H1 (cell line): ENCODE data around the gene SENP3. TPM values are rescaled to one million over a fixed set of nuclear protein-coding genes. Genes with fewer than 3 reads are reported as not detected.

Experiments used
- CTCF ChIA-PET: fragments of 300-600 bp; sonication (Branson Sonifier 250); formaldehyde crosslinking; loops from one replicate; lab custom pipeline; 2021; ENCODE audit not compliant: partially characterized antibody; lab: Charles Lee
- POLR2A ChIA-PET: fragments of 300-600 bp; sonication (Branson Sonifier 250); formaldehyde crosslinking; loops from one replicate; lab custom pipeline; 2021; ENCODE audit warnings: inconsistent platforms; ENCODE audit not compliant: partially characterized antibody; lab: Charles Lee
- DNase-seq, 2 experiments: peaks; one replicate each; pipeline versions ENCODE4 v3.0.0 to v3.0.0-alpha.2; 2010 to 2022; ENCODE audit warnings: low spot score in 2 of 2, low read depth in 1 of 2, mixed read lengths in 1 of 2
- FAIRE-seq: peaks from 2 replicates; lab custom pipeline; 2011; peaks lifted over from hg19 to GRCh38; lab: Jason Lieb, UNC
- H2AFZ ChIP-seq: 2 replicates; pipeline ENCODE4 v1.8.1; 2012; ENCODE audit warnings: low read length, inconsistent platforms
- H2AK5ac ChIP-seq: 2 replicates; pipeline ENCODE4 v1.6.1; 2013; ENCODE audit warnings: low read depth, low read length
- H2BK120ac ChIP-seq: replicated peaks from 2 replicates; pipeline ENCODE3; 2013; ENCODE audit warnings: low read depth, low read length, inconsistent platforms
- H2BK12ac ChIP-seq: 2 replicates; pipeline ENCODE4 v1.6.1; 2013; ENCODE audit warnings: low read depth, low read length
- H2BK15ac ChIP-seq: 2 replicates; pipeline ENCODE4 v1.6.1; 2013; ENCODE audit warnings: low read length
- H2BK20ac ChIP-seq: 2 replicates; pipeline ENCODE4 v1.6.1; 2013; ENCODE audit warnings: low read length
- H2BK5ac ChIP-seq: 2 replicates; pipeline ENCODE4 v1.6.1; 2013; ENCODE audit warnings: low read depth, low read length
- H3K14ac ChIP-seq: 2 replicates; pipeline ENCODE4 v1.6.1; 2013; ENCODE audit warnings: inconsistent platforms; ENCODE audit not compliant: insufficient read length
- H3K18ac ChIP-seq: 2 replicates; pipeline ENCODE4 v1.6.1; 2013; ENCODE audit warnings: low read length; ENCODE audit errors: extremely low read depth
- H3K23ac ChIP-seq: 2 replicates; pipeline ENCODE4 v1.6.1; 2013; ENCODE audit warnings: inconsistent platforms; ENCODE audit not compliant: insufficient read length
- H3K23me2 ChIP-seq: 2 replicates; pipeline ENCODE4 v1.6.1; 2013; ENCODE audit warnings: low read depth, low read length
- H3K27ac ChIP-seq: 2 replicates; pipeline ENCODE4 v1.6.1; 2011; ENCODE audit warnings: low read depth, low read length, inconsistent platforms
- H3K27me3 ChIP-seq, 4 experiments: replicated peaks in 1 of 4; 1 replicate in 1 of 4; 2 replicates in 3 of 4; pipeline versions ENCODE4 v1.6.1 to v1.8.1; 2011 to 2013; ENCODE audit warnings: low read length in 3 of 4, mild to moderate bottlenecking in 3 of 4, inconsistent platforms in 2 of 4, mixed read lengths in 2 of 4, moderate library complexity in 1 of 4; ENCODE audit not compliant: control insufficient read depth in 3 of 4, insufficient read depth in 3 of 4; ENCODE audit errors: extremely low read depth in 1 of 4
- H3K36me3 ChIP-seq, 4 experiments: 2 replicates each; pipeline versions ENCODE4 v1.6.1 to v1.8.1; 2011 to 2013; ENCODE audit warnings: mild to moderate bottlenecking in 4 of 4, low read length in 3 of 4, moderate library complexity in 2 of 4, control low read depth in 1 of 4, inconsistent platforms in 1 of 4; ENCODE audit not compliant: insufficient read depth in 4 of 4, control insufficient read depth in 2 of 4
- H3K4ac ChIP-seq: replicated peaks from 2 replicates; pipeline ENCODE3; 2013; ENCODE audit warnings: low read length, low read depth, mixed read lengths, inconsistent platforms; ENCODE audit not compliant: insufficient read length
- H3K4me1 ChIP-seq, 4 experiments: replicated peaks in 1 of 4; 1 replicate in 1 of 4; 2 replicates in 3 of 4; pipeline versions ENCODE4 v1.6.1 to v1.8.1; 2011 to 2013; ENCODE audit warnings: low read length in 3 of 4, inconsistent platforms in 2 of 4, mixed read lengths in 1 of 4; ENCODE audit not compliant: insufficient read depth in 4 of 4, control insufficient read depth in 3 of 4
- H3K4me2 ChIP-seq, 2 experiments: 2 replicates each; pipeline versions ENCODE4 v1.6.1 to v1.8.1; 2011 to 2013; ENCODE audit warnings: low read depth in 2 of 2, low read length in 2 of 2, control low read depth in 1 of 2, inconsistent platforms in 1 of 2, mild to moderate bottlenecking in 1 of 2; ENCODE audit not compliant: insufficient read depth in 1 of 2
- H3K4me3 ChIP-seq, 4 experiments: fragments of 200-600, 300-600 bp in 1 of 4; sonication (generic), shearing (Covaris generic), sonication (Bioruptor Twin) in 1 of 4; 2 replicates each; pipeline versions ENCODE4 v1.5.1 to v1.8.1; 2011 to 2016; ENCODE audit warnings: low read length in 4 of 4, low read depth in 3 of 4, control low read depth in 2 of 4, inconsistent platforms in 2 of 4, mild to moderate bottlenecking in 2 of 4, mixed read lengths in 1 of 4, moderate library complexity in 1 of 4; ENCODE audit not compliant: insufficient read depth in 2 of 4; ENCODE audit errors: extremely low read depth in 1 of 4
- H3K56ac ChIP-seq: replicated peaks from 2 replicates; pipeline ENCODE3; 2013; ENCODE audit warnings: low read depth, mild to moderate bottlenecking, mixed read lengths, low read length, inconsistent platforms; ENCODE audit not compliant: insufficient read length
- H3K79me1 ChIP-seq: 2 replicates; pipeline ENCODE4 v1.6.1; 2013; ENCODE audit warnings: low read depth, low read length, control low read depth
- H3K79me2 ChIP-seq, 2 experiments: 2 replicates each; pipeline versions ENCODE4 v1.6.1 to v1.8.1; 2012 to 2013; ENCODE audit warnings: low read length in 2 of 2, mild to moderate bottlenecking in 2 of 2, inconsistent platforms in 1 of 2; ENCODE audit not compliant: insufficient read depth in 2 of 2, control insufficient read depth in 1 of 2
- H3K9ac ChIP-seq, 4 experiments: replicated peaks in 1 of 4; 1 replicate in 1 of 4; 2 replicates in 3 of 4; pipeline versions ENCODE4 v1.6.1 to v1.8.1; 2011 to 2013; ENCODE audit warnings: low read depth in 3 of 4, low read length in 3 of 4, control low read depth in 2 of 4, mild to moderate bottlenecking in 2 of 4, moderate library complexity in 2 of 4, inconsistent platforms in 1 of 4; ENCODE audit errors: extremely low read depth in 1 of 4
- H3K9me3 ChIP-seq, 2 experiments: 2 replicates each; pipeline versions ENCODE4 v1.6.1 to v1.8.1; 2012 to 2013; ENCODE audit warnings: mild to moderate bottlenecking in 2 of 2, moderate library complexity in 2 of 2, control low read depth in 1 of 2, inconsistent platforms in 1 of 2, low read depth in 1 of 2, low read length in 1 of 2, mixed read lengths in 1 of 2; ENCODE audit not compliant: insufficient read depth in 2 of 2
- H4K20me1 ChIP-seq, 2 experiments: replicated peaks in 1 of 2; 2 replicates each; pipeline versions ENCODE3 to v1.8.1; 2011 to 2013; ENCODE audit warnings: inconsistent platforms in 2 of 2, low read length in 2 of 2, mild to moderate bottlenecking in 1 of 2; ENCODE audit not compliant: insufficient read depth in 2 of 2, control insufficient read depth in 1 of 2
- H4K5ac ChIP-seq: 2 replicates; pipeline ENCODE4 v1.6.1; 2013; ENCODE audit warnings: low read length, low read depth, mixed read lengths, inconsistent platforms; ENCODE audit not compliant: insufficient read length
- H4K8ac ChIP-seq: 2 replicates; pipeline ENCODE4 v1.8.0; 2013; ENCODE audit warnings: mild to moderate bottlenecking, moderate library complexity, low read length, inconsistent platforms; ENCODE audit not compliant: insufficient read depth; ENCODE audit errors: extremely low read depth
- H4K91ac ChIP-seq: replicated peaks from 2 replicates; pipeline ENCODE3; 2013; ENCODE audit warnings: low read length, mixed read lengths, inconsistent platforms; ENCODE audit not compliant: insufficient read length
- EGR1 ChIP-seq: IDR thresholded peaks from 2 replicates; pipeline ENCODE4 v1.6.1; 2011; ENCODE audit warnings: low read depth, low read length, borderline replicate concordance
- GTF2F1 ChIP-seq: IDR thresholded peaks from 2 replicates; pipeline ENCODE4 v1.6.1; 2012; ENCODE audit warnings: low read depth, low read length, improper control_type of control experiment, borderline replicate concordance
- POLR2AphosphoS5 ChIP-seq: IDR thresholded peaks from 2 replicates; pipeline ENCODE4 v1.6.1; 2011; ENCODE audit warnings: low read depth, low read length
- RFX5 ChIP-seq: IDR thresholded peaks from 2 replicates; pipeline ENCODE4 v1.6.1; 2011; ENCODE audit warnings: low read depth, low read length, improper control_type of control experiment, borderline replicate concordance
- TAF7 ChIP-seq: optimal IDR thresholded peaks from 2 replicates; pipeline ENCODE3; 2011; ENCODE audit warnings: low read depth, mild to moderate bottlenecking, inconsistent platforms, low read length, moderate library complexity, borderline replicate concordance
- TEAD4 ChIP-seq: IDR thresholded peaks from 2 replicates; pipeline ENCODE4 v1.6.1; 2012; ENCODE audit warnings: low read depth, low read length, inconsistent platforms, mixed read lengths
- YY1 ChIP-seq: IDR thresholded peaks from 2 replicates; pipeline ENCODE4 v1.6.1; 2011; ENCODE audit warnings: low read depth, mild to moderate bottlenecking, low read length
- WGBS, 2 experiments: shearing (Covaris generic) in 1 of 2; methylation state at CpG; one replicate each; pipeline versions ENCODE4 v1.1.6 to v1.1.7; 2013 to 2015; ENCODE audit warnings: low lambda C conversion rate in 2 of 2, mixed read lengths in 2 of 2, inconsistent platforms in 1 of 2, low coverage in 1 of 2, missing lambda C conversion rate in 1 of 2; ENCODE audit not compliant: insufficient replicate concordance in 2 of 2, insufficient coverage in 1 of 2, insufficient read length in 1 of 2; ENCODE audit errors: extremely low coverage in 1 of 2, missing lambda C conversion rate in 1 of 2; 5-methylcytosine and 5-hydroxymethylcytosine counted together
- polyA plus RNA-seq, 7 experiments: library from polyadenylated mRNA; depleted of rRNA in 3 of 7; stranded (reverse) in 5 of 7; unstranded in 2 of 7; fragments of >200 nt in 5 of 7; fragments of 200-250 nt in 2 of 7; gene quantifications; 1 replicate in 5 of 7; 2 replicates in 1 of 7; 4 replicates in 1 of 7; pipeline versions ENCODE4 v1.2.1 to v1.2.3, GENCODE V29; 2011 to 2013; ENCODE audit warnings: missing spikeins in 2 of 7, mixed read lengths in 2 of 7
- total RNA-seq: library from RNA; stranded (reverse); fragmentation: NEBNext Ultra II Directional; extraction: Animal tissue kit (Norgen Biotek cat#: 25700); gene quantifications from 2 replicates; pipeline ENCODE4 v1.2.1, GENCODE V29; 2021
- TF ChIP-seq, protein P1 (sequence below): IDR thresholded peaks from 2 replicates; pipeline ENCODE4 v1.6.1; 2012; ENCODE audit warnings: inconsistent platforms
- TF ChIP-seq, protein P2 (sequence below): IDR thresholded peaks from 2 replicates; pipeline ENCODE4 v1.6.1; 2011; ENCODE audit warnings: low read length, improper control_type of control experiment

SENP3 gene
- total and polyA plus RNA-seq, 2 of the 8 experiments (the other 6 are each of a cell fraction or from before 2014, with no cell fraction given) = 86.2 to 129 TPM

DNA sequence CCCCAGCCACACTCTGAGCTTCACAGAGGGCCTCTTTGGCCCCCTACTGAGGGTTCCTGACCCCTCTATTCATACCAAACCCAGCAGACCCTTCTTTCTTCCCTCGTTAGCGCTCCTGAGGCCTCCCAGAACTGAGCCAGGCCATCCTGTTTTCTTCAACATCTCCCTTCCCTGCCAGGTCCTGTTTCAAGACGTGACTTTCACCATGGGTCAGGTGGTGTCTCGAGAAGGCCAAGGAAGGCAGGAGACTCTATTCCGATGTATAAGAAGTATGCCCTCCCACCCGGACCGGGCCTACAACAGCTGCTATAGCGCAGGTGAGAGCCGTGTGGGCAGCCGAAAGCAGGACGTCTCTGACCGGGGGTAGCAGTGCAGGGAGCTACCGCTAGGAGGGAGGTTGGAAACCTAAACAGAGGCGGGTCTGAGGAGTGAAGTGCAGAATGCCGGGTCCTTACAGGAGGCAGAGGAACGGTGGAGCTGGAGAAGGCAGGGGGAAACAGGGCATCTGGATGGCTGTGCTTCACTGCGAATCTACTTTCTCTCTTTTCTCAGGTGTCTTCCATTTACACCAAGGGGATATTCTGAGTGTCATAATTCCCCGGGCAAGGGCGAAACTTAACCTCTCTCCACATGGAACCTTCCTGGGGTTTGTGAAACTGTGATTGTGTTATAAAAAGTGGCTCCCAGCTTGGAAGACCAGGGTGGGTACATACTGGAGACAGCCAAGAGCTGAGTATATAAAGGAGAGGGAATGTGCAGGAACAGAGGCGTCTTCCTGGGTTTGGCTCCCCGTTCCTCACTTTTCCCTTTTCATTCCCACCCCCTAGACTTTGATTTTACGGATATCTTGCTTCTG is 1.3 kb upstream of the SENP3 start:
- peak overlapping the region; percentile 49 to 96 for H3K4me2 ChIP-seq
- H4K91ac ChIP-seq = peak overlapping the region; percentile 27
- no peaks in the 10 kb centered on the region for H3K9me3 ChIP-seq
- peaks cover 6% of the 10 kb centered on the region; the same call in 1 of the 2 replicates for H3K23me2 ChIP-seq
- no peak overlapping the region for H3K14ac ChIP-seq
- H2BK120ac ChIP-seq = no peak overlapping the region
- no peak overlapping the region for H3K27ac ChIP-seq
- H3K23ac ChIP-seq = no peak overlapping the region
- peaks cover 0 to 1% of the 10 kb centered on the region in 2 experiments for H4K20me1 ChIP-seq
- no peak overlapping the region for H4K8ac ChIP-seq
- no peaks in the 10 kb centered on the region for H3K27me3 ChIP-seq
- H3K79me2 ChIP-seq = peaks cover 4 to 26% of the 10 kb centered on the region in 2 experiments; a peak in 3 of 4 replicates
- H2BK5ac ChIP-seq = no peak overlapping the region
- CTCF ChIA-PET = interaction anchor here (0.6 to 12.7 kb wide), 84 partner anchors 8 to 514 kb away, joined by 3 to 251 read pairs (median 5); partner anchors contain the start of genes ACAP1, CHRNB1, KCTD11 and MPDU1
- H2AFZ ChIP-seq = no peak overlapping the region
- H3K4me1 ChIP-seq = peaks cover 11 to 42% (median 25%) of the 10 kb centered on the region in 4 experiments
- peak overlapping the region; percentile 21; the same call in 1 of the 2 replicates for H3K18ac ChIP-seq
- 34% methylated on average over 22 of the region's 22 CpGs; no CpG with 5 or more reads in 1 of the 2 experiments for WGBS, 2 experiments
- no peak overlapping the region for H3K4ac ChIP-seq
- no peak overlapping the region; the same call in 1 of the 2 replicates for H2AK5ac ChIP-seq
- no peak overlapping the region for H2BK12ac ChIP-seq
- peaks cover 17 to 21% (median 18%) of the 10 kb centered on the region in 4 experiments for H3K36me3 ChIP-seq
- no peak overlapping the region for H2BK20ac ChIP-seq
- H3K56ac ChIP-seq = no peak overlapping the region
- H4K5ac ChIP-seq = peak overlapping the region; percentile 22
- DNase-seq (peak in 1 of 2 experiments; percentile 90), FAIRE-seq (peak; percentile 80)
- POLR2A ChIA-PET = interaction anchor here (0.7 to 37.5 kb wide), 24 partner anchors 8 to 301 kb away, joined by 3 to 1144 read pairs (median 5); partner anchors contain the start of genes CD68, CLDN7, GPS2 and MPDU1
- no peak overlapping the region; a peak in 2 of 7 replicates for H3K9ac ChIP-seq
- H2BK15ac ChIP-seq = no peak overlapping the region
- peak overlapping the region in 3 of 4 experiments; percentile 69 to 96 (median 85); a peak in 4 of 8 replicates for H3K4me3 ChIP-seq
- peaks cover 9% of the 10 kb centered on the region for H3K79me1 ChIP-seq
- TF ChIP-seq, protein P1, sequence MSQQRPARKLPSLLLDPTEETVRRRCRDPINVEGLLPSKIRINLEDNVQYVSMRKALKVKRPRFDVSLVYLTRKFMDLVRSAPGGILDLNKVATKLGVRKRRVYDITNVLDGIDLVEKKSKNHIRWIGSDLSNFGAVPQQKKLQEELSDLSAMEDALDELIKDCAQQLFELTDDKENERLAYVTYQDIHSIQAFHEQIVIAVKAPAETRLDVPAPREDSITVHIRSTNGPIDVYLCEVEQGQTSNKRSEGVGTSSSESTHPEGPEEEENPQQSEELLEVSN = no peak
- TF ChIP-seq YY1 (no peak), GTF2F1 (no peak), RFX5 (no peak), TEAD4 (no peak), POLR2AphosphoS5 (peak; percentile 39; the same call in 1 of the 2 replicates), TAF7 (no peak), EGR1 (no peak)
- TF ChIP-seq, protein P2, sequence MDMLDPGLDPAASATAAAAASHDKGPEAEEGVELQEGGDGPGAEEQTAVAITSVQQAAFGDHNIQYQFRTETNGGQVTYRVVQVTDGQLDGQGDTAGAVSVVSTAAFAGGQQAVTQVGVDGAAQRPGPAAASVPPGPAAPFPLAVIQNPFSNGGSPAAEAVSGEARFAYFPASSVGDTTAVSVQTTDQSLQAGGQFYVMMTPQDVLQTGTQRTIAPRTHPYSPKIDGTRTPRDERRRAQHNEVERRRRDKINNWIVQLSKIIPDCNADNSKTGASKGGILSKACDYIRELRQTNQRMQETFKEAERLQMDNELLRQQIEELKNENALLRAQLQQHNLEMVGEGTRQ = no peak
